GM19025 (cell line): ENCODE measurements around the gene TAF3.
A peak's percentile ranks its signal among the peaks of the same experiment; 100 is the strongest.

ENCODE experiments used
- ATAC-seq: cut with Tn5 transposase; IDR thresholded peaks from one replicate; pipeline ENCODE4 v1.9.1; 2021; ENCODE audit warnings: mild to moderate bottlenecking, low read depth, moderate library complexity; ENCODE audit not compliant: unreplicated experiment

The TAF3 gene

DNA sequence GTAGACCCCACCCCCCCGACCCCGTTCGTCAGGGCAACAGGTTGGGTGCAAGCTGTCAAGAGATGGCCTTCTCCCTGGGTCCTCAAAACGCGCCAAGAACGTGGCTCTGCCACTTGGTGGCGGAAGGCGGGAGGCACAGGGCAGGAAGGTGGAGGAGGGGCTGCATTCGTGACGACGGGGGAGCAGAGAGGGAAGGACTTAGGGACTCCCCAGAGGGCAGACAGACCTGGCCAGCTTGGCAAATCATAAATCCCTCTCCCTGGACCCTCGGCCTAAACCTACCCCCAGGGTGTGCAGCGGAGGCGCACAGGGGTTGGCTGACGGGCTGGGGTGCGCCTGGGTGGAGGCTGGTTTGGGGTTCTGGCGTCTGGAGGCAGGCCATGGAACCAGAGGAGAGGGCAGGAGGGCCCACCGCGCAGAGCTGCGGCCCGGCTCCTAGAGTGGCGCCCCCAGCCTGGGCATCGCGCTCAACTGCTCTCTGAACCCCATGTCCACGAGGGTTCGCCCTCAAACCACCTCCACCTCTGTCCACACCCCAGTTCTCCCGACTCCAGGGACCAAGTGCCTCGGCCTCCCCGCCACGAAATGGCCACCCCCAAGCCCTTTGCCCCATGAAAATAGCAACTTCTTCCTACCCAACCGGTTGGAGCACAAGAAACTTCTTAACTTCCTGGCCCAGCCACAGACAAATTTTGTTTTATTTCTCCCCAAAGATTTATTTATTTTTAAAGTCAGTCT, 225.4 kb downstream of the TAF3 start:
- no peak for ATAC-seq

DNA sequence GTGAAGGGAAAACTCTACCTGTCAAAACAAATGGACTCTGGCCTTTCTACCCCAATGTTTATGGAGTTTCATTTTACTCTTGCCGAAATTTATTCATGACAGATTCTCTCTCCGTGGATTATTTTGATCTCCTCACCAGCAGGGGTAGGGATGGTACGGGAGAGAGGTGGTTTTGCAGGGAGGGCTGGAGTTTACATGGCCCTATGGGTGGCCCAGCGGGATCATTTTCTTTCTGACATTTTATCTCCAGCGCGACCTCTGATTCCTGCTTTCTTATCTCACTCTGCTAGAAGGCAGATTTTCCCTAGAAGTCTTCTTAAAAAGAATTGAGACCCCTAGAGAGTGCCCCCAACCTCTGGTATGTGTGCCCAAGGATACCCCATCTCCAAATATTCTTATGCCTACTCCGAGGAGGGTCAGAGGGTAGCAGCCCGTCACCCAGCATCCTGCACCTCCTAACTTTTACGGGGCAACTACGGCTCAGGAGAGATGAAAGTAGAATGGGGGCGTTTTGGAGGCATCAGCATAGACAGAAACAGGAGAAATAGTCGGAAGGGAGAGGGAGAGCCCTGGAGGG, 226.1 kb downstream of the TAF3 start:
- ATAC-seq: no peak

DNA sequence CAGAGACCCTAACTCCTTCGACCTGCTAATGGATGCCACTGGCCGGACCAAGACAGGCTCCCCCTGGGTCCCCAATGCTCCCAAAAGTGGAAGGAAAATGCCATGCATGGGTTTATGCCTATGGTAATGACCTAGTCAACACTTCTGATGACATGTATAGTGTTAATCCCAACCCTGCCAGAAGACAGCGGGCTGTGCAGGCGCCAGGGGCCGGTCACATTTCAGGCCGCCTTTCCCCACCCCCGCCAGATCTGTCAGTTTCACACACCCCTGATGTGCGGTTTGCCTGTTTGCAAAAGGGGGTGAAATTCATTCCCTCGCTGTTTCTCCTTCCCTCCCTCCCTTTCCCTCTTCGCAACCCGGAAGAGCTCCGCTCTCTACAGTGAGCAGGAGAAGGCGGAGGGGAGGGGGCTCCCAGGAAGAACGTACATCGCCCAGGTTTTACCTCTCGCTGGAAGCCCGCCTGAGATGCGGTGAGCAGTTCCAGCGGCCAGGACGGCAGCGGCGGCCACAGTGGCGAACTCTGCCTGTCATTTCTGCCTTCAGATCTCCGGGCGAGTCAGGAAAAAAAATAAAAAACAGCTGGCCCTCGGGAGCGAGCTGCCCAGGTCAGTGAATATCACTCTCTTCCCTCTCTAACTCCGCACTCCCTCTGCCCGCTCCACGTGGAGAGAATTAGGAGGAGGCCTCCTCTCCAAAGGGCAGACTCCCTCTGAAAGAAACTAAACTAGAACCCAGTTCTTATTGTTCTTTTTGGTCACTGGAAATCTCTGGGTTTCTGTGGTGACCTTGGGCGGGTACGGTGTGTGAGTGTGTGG, 226.8 kb downstream of the TAF3 start:
- no peak for ATAC-seq

DNA sequence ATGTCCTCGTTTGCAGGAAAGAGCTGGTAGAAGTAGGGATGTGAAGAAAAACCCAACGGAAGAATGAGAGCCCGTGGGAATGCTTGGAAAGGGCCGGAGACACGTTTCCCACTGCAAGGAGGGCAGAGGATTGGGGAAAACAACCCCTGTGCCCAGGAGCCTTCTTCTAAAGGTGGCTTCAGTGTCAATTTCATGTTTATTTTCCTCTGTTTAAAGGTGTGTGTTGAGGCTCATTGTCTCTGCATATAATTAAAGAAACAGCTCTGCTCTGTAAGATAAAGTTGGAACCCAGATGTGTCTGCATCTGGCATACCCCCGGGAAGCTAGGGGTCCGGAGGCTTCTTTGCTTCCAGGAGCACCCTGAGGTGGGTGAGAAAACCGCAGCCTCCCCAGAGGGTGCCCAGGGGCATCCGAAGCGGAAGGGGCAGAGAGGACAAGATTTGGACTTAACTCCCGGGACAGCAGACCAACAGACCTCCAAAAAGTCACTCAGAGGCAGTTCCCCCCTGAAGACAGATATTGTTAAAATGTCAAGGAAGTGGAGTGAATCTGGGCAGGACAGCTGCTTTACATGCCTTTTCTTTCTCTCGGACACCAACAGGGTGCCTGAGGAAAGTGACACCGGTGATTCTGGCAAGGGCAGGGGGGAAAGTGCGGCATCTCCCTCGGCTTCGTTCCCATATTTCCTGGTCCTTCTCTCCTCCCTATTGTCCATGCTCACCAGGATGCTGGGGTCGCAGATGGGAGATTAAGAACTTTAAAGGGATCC, 227.6 kb downstream of the TAF3 start:
- no peak for ATAC-seq

DNA sequence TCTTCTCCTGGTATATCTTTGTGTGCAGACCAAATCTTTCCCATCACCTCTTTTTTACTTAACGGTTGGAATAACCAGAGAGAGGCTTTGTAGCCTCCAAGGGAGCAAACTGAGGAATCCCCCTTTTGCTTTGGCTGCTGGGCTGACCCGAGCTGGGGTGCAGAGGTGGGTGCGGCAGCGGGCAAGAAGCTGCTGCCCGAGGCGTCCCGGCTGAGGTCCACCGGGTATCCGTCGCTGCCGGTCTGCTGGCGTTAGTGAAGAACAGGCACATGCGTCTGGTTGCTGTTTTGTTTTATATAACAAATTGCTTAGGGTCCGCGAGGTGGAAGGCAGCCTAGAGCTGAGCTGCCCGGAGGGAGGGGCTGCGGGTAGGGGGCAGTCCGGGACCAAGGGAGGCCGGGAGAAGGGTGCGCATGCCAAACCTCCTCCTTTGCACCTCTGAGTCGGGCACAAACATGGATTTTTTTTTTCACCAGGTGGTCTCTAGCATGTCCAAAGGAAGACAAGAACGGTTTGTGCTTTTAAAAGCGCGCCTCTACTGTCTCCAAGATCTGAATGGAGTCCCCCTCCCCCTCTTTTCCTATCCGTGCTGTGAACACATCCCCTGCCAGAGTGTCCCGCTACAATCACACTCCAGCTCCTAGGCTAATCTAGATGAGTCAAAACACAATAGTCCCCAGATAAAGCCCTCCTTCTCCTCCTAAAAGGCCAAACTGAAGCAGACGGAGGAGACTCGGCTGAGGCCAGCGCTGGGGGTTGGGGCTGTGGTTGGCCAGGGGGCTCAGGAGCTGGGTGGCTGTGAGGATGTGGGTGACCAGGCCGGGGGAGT, 229.4 kb downstream of the TAF3 start:
- no peak for ATAC-seq

DNA sequence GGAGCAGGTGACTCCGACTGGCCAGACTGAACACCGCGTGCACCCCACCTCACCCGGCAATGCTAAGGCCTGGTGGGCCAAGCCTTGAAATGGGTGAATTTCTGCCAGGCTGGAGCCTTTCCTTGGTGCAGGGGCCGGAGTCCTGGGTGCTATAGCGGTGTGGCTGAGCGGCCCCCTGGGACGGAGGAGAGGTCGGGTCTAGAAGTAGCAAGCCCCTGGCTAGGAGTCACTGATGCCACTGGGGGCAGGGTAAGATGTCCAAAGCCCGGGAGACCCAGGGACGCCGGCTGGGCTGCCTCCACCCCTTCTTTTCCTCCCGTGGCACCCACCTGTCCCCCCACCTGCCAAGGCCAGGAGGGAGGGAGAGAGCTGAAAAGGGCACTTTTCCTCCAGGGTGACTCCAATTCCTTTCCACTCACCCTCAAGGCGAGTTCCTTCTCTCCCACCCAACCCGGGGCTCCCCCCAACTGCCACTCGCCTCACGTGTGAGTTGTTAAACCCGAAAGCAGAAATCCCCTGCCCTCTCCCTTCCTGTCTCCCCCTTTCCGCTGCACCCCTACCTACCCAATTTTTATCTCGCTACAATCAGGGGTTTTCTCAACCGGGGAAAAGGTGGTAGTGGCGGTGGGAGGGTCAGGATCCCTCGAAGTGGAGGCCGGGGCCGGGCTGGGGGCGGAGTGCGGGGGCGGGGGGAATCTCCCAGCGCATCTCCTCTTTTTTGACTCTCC, 230.1 kb downstream of the TAF3 start:
- no peak for ATAC-seq

DNA sequence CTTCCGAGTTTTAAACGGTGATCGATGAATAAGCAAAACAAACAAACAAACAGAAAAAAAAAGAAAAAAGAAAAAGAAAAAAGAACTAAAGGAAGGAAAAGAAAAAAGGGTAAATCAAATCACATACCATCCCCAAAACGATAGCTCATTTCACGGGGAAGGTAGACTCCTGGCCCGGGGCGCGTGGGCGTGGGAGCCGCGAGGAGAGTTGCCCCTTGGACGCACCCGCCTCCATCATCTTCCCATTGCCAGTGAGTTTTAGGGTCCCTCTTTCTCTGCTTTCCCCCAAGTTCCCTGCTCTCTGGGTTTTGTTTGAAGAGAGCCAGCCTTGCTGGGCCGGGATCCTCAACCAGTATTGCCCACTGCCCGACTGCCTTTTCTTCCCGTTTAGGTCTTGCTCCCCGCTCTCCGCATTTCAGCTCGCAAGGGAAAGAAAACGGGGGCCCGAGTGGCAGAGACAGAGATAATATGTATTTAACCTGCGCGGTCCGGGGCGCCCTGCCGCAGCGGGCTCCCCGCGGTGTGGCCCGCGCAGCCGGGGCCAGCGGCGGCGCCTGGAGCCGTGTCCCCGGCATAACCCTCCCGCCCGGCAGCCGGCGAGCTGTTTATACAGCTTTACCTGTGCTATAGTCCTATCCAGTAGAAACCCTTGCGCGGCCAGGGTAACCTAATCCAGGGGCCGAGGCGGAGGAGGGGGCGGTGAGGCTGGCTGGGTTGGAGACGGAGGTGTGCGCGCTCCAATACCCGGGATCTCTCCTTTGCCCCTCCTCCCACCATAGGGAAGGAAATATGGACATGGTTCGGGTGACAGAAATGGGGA, 230.9 kb downstream of the TAF3 start:
- ATAC-seq: no peak

DNA sequence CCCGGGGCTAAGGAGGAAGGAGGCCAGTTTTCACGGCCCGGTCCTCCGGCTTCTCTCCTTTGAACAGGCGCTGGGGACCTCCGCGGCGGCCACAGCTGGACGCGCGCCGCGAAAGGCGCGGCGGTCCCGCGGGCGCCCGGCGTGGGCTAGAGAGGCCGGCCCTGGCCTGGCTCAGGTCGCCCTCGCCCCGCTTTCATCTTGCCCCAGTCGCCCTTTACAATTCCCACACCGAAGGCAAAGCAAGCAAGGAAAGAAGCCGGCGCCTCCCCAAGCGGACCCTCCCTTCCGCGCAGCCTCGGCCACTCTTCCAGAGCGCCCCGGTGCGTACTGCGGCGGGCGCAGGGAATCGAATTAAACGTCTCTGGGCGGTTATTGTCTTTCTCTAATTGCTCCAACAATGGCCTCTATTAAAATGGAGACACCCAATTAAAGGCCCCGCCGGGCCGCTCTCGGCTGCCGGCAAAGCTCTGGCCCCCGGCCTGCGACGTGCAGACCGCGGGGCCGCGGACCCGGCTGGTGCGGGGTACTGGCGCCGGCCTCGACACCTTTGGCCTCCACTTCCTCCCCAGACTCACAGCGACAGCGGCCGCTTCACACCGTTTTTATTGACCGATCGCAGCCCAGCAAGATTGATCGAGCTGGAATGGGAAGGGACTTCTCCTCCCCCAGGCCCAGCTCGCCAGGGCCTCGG, 231.7 kb downstream of the TAF3 start:
- ATAC-seq: no peak

DNA sequence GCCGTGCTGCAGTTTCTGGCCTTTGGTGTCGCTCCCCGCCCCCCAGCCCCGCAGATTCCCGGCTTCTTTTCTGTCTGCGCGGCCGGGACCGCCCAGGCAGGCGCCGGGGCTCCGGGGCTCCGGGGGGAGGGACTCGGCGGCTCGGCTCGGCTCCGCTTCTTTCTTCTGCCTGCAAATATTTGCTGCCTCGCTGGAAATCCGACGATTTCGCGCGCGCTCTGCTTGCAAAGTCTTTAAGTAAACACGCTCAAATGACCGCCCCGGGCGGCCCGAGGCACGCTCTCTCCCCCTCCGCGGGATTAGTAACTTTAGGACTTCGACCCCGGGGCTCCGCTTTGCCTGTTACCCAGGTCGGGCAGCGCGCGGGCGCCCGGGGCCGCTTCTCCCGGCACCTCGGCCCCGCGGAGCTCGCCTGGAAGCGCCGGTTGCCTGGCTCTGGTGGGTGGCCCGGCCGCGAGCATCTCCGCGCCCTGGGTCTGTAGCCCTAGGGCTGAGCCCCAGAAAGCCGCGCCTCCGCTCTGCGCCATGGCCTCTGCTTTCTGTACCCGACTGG, 232.3 kb downstream of the TAF3 start:
- no peak for ATAC-seq

DNA sequence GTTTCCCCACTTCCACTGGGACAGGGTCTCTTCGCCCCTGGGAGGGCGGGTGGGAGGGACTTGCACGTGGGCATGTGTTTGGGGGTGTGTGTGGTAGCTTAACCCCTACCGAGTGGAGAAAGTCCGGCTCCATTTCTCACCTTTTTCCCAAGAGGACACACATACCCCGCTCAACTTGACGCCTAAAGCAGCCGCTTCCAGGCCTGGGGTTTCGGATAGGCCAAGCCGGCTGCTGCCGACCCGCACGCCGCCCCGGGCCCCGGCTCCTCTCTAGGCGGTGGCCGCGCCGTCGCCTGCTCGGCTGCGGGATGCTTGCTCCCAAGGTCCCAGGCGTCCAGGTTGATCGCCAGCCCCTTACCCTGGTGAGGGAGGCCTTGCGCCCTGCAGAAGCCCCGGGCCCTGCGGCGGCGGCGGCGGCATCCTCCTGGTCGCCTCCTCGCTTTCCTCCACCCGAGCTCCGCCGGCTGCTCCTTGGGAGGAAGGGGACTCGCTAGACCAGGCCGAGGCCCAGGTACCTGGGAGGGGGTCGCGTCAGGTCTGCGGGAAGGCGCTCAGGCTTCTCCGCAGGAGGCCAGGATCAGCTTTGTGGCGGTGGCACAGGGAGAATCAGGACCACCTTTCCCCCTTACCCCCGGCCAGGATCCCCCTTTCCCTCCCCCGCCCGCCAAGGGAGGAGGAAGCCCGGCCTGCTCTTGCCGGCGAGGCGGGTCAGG, 233.0 kb downstream of the TAF3 start:
- ATAC-seq: no peak

DNA sequence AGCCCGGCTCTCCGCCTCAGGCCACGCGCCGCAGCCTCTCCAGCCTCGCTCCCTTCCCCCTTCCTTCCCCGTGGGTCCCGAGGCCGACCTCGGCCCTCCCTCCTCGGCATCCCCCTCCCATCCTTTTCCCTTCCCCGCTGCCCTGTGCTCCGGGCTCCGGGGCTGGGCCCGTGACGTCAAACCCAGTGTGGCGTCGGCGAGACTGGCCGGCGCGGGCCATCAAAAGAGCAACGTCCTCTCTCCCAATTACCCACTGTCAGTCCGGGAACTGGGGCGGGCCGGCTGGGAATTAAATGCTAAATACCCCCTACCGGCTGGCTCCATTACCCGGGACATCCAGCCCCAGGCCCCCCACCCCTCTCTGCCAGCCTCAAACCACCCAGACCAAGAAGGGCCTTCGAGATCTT, 233.5 kb downstream of the TAF3 start:
- ATAC-seq: no peak

DNA sequence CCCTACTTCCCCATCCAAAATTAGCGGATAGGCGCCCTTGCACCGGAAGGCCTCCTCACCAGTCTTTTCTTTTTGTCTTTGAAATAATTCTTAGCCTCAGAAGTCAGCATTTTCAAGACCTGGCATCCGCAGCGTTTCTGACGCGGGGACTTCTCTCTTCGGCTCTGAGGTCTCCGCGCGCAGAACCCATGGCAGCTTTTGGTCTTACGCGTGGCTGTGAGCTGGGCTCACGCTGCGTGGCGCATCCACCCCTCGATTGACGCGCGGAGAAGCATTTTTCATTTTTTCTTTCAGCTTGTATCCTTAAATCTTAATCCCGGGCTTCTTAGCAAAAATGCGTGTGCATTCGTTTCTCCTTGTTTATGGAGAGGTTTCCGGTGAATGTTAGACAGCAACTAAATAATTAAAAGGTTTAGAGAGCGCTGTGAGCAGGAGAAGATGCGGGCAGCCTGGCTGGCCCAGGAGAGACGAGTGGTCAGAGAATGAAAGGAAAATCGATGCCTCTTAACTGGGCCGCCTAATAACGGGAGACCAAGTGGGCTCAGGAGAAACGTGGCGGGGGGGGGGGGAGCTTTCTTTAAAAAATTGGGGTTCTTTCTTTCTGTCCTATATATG, 234.1 kb downstream of the TAF3 start:
- ATAC-seq: no peak

DNA sequence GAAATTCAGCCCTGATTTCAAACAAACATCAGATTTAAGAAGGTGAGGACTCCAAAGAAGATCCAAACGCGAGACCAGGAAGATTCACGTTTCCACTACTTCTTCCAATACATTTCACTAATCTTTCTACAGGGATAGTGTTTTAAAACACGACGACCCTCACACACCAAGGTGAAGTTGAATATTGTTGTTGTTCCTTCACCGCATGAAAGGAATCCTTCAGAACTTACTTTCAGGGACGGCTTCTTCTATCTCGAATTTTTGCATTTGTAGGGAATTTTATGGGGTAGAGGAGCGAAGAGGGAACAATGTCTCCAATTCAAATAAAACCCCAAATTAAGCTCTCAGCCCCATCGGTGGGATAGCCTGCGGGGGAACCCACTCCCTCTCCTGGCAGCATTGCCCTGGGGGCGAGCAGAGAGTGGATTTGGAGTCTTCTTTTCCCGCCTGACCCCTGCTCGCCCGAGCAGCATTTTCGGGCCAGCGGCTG, 234.7 kb downstream of the TAF3 start:
- no peak for ATAC-seq

DNA sequence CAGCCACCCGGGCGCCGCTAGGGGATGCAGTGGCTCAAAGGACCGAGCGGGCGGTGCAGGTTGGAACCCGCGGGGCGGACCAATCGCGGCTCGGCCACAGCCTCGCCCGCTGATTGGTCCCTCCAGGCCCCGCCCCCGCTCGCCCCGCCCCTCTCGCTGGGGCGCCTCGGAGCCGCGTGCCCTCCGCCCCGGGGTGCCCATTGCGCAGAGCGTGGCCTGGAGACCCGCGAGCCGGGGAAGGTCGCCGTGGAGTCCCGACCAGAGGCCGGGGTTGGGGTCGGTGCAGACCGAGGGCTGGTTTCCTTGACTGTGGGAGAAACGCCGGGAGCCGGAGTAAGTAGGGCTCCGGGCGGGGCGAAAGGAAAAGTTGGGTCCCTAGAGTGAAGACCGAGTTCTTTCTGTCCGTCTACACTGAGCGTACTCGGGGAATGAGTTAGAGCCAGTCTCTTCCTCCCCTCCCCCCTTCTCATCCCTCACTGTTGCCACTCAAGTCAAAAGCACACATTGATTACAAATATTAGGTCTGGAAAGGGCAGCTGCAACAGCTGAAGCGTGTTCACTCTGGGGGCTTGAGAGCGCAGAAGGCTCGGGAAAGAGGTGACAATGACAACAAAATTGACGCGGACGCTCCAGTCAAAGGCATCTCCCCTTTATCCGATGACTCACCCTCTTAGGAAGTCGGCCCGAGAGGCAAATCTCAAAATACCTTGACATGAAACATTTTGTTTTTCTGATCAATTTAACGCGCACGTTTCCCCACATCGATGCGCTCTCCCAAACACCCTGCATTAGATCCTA, 235.3 kb downstream of the TAF3 start:
- ATAC-seq: peak; percentile 79

DNA sequence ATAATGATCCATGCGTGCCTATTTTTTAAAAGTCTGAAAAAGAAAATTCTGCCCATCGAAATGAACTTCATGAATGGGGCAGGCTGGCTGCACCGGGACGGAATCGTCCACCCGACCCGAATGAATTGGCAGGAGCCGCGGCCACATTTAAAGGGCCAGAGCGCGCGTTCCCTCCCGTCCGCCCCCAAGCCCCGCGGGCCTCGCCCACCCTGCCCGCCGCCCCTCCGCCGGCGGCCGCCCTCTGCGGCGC, 235.9 kb downstream of the TAF3 start:
- ATAC-seq: peak; percentile 3
